ENCODE results near the gene TNFRSF19.
"Not testable (repeated sequence)": the region's sequence is repeated elsewhere in the genome, so short reads cannot be mapped to it uniquely, and the experiment has no call there.

TNFRSF19 gene

GRCh38 chr13:23658929-23659541 is 88.8 kb downstream of the TNFRSF19 start:
- DNase-seq = no peak

- DNase-seq = no peak
Measured at GRCh38 chr13:23660249-23660648, 90.0 kb downstream of the TNFRSF19 start.

DNA sequence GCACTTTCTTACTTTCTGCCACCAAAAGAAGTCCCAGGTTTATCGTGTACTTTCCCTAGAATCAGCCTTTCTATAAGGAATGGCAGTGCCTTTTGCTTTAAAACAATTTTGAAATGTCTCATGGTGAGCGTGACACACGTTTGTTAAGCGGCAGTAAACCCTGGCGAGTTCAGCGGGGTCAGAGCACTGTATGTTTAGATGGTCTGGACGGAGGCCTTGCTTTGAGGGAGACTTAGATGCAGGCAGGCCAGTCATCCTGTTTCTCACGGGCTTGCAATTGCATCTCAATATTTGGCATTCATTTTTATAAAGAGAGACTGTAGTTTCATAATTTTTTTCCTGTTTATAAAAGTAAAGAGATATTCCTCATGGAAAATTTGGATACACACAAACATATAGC is 96.4 kb downstream of the TNFRSF19 start:
- no peak for DNase-seq

GRCh38 chr13:23667750-23668149 is 97.5 kb downstream of the TNFRSF19 start:
- no peak for DNase-seq

GRCh38 chr13:23668562-23668961 is 98.3 kb downstream of the TNFRSF19 start:
- DNase-seq = no peak

GRCh38 chr13:23670793-23671192 is 100.6 kb downstream of the TNFRSF19 start:
- DNase-seq = no peak

DNA sequence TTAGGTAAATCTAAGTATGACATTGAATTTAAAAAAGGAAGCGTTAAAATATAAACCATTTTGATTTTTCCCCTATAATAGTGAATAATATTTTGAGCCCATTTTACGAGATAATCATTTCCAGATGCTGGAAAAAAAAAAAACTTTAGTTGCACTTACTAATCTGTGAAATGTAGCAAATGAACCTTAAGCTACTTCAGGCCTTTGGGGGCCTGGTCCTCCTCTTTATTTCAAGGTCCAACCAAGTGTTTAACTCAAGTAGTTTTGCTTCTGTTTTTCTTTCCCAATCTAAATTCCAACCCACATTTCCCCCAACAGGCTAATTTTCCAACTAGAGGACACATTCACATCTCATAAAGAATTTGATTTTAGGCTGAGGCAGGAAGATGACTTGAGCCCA is 101.2 kb downstream of the TNFRSF19 start:
- no peak for DNase-seq

DNA sequence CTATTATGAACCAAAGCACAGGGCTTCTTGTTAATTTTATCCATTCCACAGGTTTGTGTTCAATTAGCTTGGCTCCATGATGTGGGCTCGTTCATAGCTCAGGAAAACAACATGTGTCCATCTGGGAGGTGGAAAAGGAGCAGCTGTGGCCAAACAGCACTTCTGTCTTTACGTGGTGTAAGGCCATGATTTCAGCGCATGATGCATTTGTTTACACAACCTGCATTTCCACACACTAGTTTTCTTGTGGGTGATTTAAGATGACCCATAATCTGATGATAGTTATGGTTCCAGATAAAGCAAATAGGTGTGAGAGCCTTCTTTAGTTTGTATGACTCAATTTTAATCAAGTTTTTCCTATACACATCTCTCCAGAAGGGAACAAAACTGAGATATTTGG is 101.7 kb downstream of the TNFRSF19 start:
- DNase-seq = peak; percentile 19

GRCh38 chr13:23672616-23673015 is 102.4 kb downstream of the TNFRSF19 start:
- no peak for DNase-seq

GRCh38 chr13:23673354-23673753 is 103.1 kb downstream of the TNFRSF19 start:
- no peak for DNase-seq

DNA sequence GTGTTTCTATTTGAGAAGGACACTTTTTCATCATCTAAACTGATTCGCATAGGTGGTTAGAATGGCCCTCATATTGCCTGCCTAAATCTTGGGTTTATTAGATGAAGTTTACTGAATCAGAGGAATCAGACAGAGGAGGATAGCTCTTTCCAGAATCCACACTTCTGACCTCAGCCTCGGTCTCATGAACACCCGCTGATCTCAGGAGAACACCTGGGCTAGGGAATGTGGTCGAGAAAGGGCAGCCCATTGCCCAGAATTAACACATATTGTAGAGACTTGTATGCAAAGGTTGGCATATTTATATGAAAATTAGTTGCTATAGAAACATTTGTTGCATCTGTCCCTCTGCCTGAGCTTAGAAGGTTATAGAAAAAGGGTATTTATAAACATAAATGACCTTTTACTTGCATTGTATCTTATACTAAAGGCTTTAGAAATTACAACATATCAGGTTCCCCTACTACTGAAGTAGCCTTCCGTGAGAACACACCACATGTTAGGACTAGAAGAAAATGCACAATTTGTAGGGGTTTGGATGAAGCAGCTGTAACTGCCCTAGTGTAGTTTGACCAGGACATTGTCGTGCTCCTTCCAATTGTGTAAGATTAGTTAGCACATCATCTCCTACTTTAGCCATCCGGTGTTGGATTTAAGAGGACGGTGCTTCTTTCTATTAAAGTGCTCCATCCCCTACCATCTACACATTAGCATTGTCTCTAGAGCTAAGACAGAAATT is 103.8 kb downstream of the TNFRSF19 start:
- no peak for DNase-seq

- no peak for DNase-seq
Measured at GRCh38 chr13:23674795-23675640, 104.8 kb downstream of the TNFRSF19 start.

DNA sequence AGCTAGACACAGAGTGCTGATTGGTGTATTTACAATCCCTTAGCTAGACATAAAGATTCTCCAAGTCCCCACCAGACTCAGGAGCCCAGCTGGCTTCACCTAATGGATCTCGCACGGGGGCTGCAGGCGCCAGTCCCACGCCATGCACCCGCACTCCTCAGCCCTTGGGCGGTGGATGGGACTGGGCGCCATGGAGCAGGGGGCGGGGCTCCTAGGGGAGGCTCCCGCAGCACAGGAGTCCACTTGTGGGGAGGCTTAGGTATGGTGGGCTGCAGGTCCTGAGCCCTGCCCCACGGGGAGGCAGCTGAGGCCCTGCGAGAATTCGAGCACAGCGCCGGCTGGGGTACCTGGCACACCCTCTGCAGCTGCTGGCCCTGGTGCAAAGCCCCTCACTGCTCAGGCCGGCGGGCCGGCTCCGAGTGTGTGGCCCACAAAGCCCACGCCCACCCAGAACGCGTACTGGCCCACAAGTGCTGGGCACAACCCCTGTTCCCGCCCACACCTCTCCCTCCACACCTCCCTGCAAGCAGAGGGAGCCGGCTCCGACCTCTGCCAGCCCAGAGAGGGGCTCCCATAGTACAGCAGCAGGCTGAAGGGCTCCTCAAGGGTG is 107.6 kb downstream of the TNFRSF19 start:
- DNase-seq = not testable (repeated sequence)

DNA sequence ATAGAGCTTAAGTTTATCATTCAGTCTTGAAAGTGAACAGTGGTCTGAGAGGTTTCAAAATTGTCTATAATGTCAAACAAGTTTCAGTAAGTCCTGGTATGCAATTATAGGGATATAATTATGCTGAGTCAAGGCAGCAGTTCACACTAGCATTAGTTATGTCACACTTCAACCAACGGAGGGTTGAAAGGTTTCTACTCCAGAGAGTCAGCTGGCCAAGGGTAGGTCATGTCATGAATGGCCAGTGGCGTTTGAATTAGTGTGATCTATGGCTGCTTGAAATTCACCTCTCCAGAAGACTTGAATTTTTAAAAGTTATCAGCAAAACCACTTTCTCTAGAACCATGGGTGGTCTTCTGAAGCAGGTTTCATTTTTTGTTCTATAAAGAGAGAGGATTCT is 108.6 kb downstream of the TNFRSF19 start:
- DNase-seq = no peak

GRCh38 chr13:23679220-23679619 is 109.0 kb downstream of the TNFRSF19 start:
- no peak for DNase-seq

DNA sequence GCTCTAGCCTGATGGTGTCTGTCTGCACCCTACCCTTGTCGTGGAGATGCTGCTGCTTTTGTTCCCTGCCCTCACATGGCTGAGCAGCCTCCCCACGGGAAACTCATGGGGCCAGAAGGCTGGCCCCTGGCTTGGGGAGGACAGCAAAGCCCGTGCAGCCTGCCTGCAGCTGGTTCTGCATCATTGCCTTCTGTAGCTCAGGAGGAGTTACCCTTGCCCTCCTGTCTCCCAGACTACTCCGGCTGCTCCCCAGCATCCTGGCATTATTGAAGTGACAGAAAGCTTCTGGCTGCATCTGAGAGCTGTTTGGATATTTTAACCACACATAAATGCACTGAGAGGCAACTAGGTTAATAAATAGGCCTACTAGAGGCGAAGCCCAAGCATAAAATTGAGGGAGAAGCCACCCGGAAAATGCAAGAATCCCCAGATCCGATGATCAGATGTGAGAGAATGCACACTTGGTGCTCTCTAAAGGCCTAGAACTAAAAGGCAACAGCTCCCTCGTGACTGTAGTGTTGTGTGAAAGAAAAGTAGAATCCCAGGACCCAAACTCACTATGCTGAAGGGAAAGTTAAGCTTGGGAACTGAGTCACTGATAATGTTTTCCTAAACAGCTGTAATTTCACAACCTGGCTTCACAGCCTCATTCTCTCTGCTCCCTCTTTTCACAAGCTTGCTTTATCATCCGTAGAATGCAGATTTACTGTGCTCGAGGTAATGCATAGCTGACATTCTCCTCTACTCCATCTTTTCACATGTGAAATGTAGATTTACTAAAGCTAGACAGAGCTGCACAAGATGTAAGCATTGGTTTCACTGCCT is 110.8 kb downstream of the TNFRSF19 start:
- no peak for DNase-seq

GRCh38 chr13:23683084-23683483 is 112.9 kb downstream of the TNFRSF19 start:
- no peak for DNase-seq

DNA sequence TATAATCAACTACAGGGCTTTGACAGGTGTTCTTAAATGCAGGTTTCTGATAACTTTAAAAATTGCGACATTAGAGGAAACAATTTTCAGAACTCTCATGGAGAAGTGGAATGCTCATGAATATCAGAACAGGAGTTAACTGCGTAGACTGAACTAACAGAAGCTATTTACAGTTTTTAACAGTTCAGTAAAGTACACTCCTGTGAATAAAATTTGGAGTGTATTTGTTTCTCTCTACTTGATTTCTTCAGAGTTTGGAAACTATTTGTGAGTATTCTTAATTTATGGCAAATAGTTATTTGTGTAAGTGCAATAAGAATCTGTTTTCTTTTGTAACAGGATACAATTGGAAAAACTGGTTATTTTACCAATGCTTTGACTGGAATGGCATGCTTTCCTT is 114.4 kb downstream of the TNFRSF19 start:
- DNase-seq = no peak

DNA sequence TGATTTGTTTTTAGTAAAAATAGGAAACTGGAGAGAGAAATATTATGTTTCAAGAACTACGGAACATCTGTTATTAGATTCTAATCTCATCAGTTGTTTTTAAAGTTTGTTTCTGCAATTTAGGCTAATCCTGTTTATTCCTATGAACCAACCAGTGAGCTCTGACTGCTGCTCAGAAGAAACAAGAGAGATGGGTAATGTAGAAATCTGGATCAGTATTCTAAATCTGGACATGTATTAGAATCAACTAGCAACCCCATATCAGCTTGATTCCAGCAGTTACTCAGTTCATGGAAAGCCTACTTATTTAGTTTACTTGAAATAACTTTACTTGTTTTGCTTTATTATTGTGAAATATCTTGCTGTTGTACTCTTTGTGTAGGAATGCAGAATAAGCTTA is 115.2 kb downstream of the TNFRSF19 start:
- DNase-seq = no peak

- DNase-seq = no peak
Measured at GRCh38 chr13:23686948-23687347, 116.7 kb downstream of the TNFRSF19 start.

- DNase-seq = no peak
Measured at GRCh38 chr13:23687614-23688013, 117.4 kb downstream of the TNFRSF19 start.

DNA sequence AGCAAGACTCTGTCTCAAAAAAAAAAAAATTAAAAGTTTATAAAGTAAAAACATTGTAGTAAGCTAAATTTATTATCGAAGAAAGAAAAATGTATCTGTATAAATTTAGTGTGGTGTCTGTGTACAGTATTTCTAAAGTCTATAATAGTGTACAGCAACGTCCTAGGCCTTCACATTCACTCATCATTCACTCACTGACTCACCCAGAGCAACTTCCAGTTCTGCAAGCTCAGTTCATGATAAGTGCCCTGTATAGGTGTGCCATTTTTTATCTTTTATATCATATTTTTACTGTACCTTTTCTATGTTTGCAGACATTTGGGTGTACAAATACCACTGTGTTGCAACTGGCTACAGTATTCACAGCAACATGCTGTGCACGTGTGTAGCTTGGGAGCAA is 118.1 kb downstream of the TNFRSF19 start:
- DNase-seq = no peak

GRCh38 chr13:23690668-23691067 is 120.5 kb downstream of the TNFRSF19 start:
- DNase-seq = no peak

Measured in suppressor macrophage treated with lipopolysaccharide for 4 hours (primary cell).